ENCODE data around the gene PTPRD. TPM values are rescaled to one million over a fixed set of nuclear protein-coding genes. Genes with fewer than 3 reads are reported as not detected.

Gene PTPRD
- total and polyA plus RNA-seq, 2 donors (not counting 1 experiment from before 2014, with no cell fraction given) = not detected

DNA sequence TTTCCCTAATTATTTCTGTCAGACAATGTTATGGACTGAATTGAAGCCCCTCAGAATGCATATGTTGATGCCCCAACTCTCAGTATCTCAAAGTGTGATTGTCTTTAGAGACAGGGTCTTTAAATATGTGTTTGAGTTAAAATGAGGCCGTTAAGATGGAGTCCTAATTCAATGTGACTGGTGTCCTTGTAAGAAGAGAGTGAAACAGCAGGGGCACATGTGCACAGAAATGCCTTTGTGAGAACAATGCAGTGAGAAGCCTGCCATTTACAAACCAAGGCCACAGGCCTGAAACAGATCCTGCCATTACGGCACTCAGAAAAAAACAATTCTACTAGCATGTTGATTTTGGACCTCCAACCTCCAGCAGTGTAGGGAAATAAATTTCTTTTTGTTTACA, 2330.3 kb downstream of the PTPRD start:
- H3K4me1 ChIP-seq (ENCODE audit: control insufficient read depth in 2 of 2, insufficient read depth in 2 of 2, low read length in 2 of 2) = no peaks in the 10 kb centered on the region
- H3K36me3 ChIP-seq (replicated peaks in 1 of 2; ENCODE audit: control extremely low read depth in 1 of 2, control insufficient read depth in 1 of 2, extremely low read depth in 1 of 2, insufficient read depth in 2 of 2, low read length in 1 of 2) = no peaks in the 10 kb centered on the region
- no peak for DNase-seq
- H3K79me2 ChIP-seq (ENCODE audit: control insufficient read depth, insufficient read depth, low read length) = no peaks in the 10 kb centered on the region
- intact Hi-C loops (cut with micrococcal nuclease) = no loop called here
- no peak for TF ChIP-seq EZH2 (IDR thresholded peaks at IDR 0.05; ENCODE audit: borderline replicate concordance, insufficient read depth, low read depth, low read length, poor library complexity, severe bottlenecking)
- TF ChIP-seq, protein P1, sequence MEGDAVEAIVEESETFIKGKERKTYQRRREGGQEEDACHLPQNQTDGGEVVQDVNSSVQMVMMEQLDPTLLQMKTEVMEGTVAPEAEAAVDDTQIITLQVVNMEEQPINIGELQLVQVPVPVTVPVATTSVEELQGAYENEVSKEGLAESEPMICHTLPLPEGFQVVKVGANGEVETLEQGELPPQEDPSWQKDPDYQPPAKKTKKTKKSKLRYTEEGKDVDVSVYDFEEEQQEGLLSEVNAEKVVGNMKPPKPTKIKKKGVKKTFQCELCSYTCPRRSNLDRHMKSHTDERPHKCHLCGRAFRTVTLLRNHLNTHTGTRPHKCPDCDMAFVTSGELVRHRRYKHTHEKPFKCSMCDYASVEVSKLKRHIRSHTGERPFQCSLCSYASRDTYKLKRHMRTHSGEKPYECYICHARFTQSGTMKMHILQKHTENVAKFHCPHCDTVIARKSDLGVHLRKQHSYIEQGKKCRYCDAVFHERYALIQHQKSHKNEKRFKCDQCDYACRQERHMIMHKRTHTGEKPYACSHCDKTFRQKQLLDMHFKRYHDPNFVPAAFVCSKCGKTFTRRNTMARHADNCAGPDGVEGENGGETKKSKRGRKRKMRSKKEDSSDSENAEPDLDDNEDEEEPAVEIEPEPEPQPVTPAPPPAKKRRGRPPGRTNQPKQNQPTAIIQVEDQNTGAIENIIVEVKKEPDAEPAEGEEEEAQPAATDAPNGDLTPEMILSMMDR (IDR thresholded peaks at IDR 0.05) = no peak
- no peak overlapping the region for H3K4me3 ChIP-seq (ENCODE audit: control extremely low read depth in 1 of 5, extremely low read depth in 1 of 5, insufficient read depth in 1 of 5, low read depth in 2 of 5, low read length in 4 of 5)
- H3K27me3 ChIP-seq (replicated peaks in 1 of 4; ENCODE audit: control extremely low read depth in 1 of 4, control insufficient read depth in 3 of 4, insufficient read depth in 4 of 4, low read length in 3 of 4) = no peaks in the 10 kb centered on the region
- 80% methylated on average over 1 of the region's 2 CpGs for WGBS (ENCODE audit: insufficient coverage)
- no peak for ATAC-seq (ENCODE audit: low read depth)
- Mint-ChIP-seq H3K4me3 (no peak overlapping the region), H3K4me1 (no peaks in the 10 kb centered on the region), H3K27ac (no peak overlapping the region), H3K27me3 (peaks cover 4% of the 10 kb centered on the region), H3K9me3 (ENCODE audit: insufficient read depth) (no peaks in the 10 kb centered on the region)
- no peak overlapping the region for H3K9ac ChIP-seq (ENCODE audit: low read length)
- POLR2A ChIA-PET = no interaction called here
- no peak overlapping the region for H3K4me2 ChIP-seq (replicated peaks; ENCODE audit: low read depth, low read length, poor library complexity, severe bottlenecking)
- no peak overlapping the region for H2AFZ ChIP-seq (ENCODE audit: insufficient read depth, low read depth, low read length, poor library complexity, severe bottlenecking)
- no peaks in the 10 kb centered on the region for H3K9me3 ChIP-seq (ENCODE audit: control extremely low read depth in 1 of 3, control insufficient read depth in 2 of 3, insufficient read depth in 1 of 3, low read length in 2 of 3)
- no peak overlapping the region for H3K27ac ChIP-seq (ENCODE audit: low read length in 2 of 2)
- no peaks in the 10 kb centered on the region for H4K20me1 ChIP-seq (ENCODE audit: control insufficient read depth, insufficient read depth, low read length, poor library complexity, severe bottlenecking)
- CTCF ChIA-PET = no interaction called here

DNA sequence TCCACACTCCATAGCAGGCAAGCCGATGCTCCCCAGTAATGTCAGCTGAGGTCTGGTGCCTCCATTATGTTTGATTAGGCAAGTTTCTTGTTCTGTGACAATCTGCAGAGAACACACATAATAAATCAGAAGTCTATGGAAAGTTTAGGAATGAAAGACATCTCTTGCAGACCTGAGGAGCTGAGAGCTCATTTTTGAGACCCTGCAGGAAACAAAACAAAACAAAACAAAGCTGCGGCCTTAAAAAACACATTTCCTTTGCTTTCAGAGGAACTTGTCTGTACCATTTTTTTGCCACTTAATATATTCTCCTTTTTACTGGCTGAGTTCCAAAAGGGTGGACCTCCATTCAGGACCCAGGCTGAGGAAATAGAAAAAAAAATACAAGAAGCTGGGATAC, 2332.0 kb downstream of the PTPRD start:
- H3K4me3 Mint-ChIP-seq = no peak overlapping the region
- H3K9me3 Mint-ChIP-seq (ENCODE audit: insufficient read depth) = peaks cover 6% of the 10 kb centered on the region
- H3K4me1 Mint-ChIP-seq = no peaks in the 10 kb centered on the region
- H3K27ac ChIP-seq (ENCODE audit: low read length in 2 of 2) = no peak overlapping the region
- WGBS (ENCODE audit: insufficient coverage) = no CpG with 5 or more reads among the region's 2 CpGs
- no peaks in the 10 kb centered on the region for H3K4me1 ChIP-seq (ENCODE audit: control insufficient read depth in 2 of 2, insufficient read depth in 2 of 2, low read length in 2 of 2)
- H3K79me2 ChIP-seq (ENCODE audit: control insufficient read depth, insufficient read depth, low read length) = no peaks in the 10 kb centered on the region
- H3K27me3 ChIP-seq (replicated peaks in 1 of 4; ENCODE audit: control extremely low read depth in 1 of 4, control insufficient read depth in 3 of 4, insufficient read depth in 4 of 4, low read length in 3 of 4) = no peaks in the 10 kb centered on the region
- H3K4me2 ChIP-seq (replicated peaks; ENCODE audit: low read depth, low read length, poor library complexity, severe bottlenecking) = no peak overlapping the region
- TF ChIP-seq, protein P1 (IDR thresholded peaks at IDR 0.05) = no peak
- TF ChIP-seq EZH2 (IDR thresholded peaks at IDR 0.05; ENCODE audit: borderline replicate concordance, insufficient read depth, low read depth, low read length, poor library complexity, severe bottlenecking) = no peak
- no peak overlapping the region for H3K9ac ChIP-seq (ENCODE audit: low read length)
- H4K20me1 ChIP-seq (ENCODE audit: control insufficient read depth, insufficient read depth, low read length, poor library complexity, severe bottlenecking) = no peaks in the 10 kb centered on the region
- H3K27me3 Mint-ChIP-seq = peaks cover 4% of the 10 kb centered on the region
- no peak overlapping the region for H3K4me3 ChIP-seq (ENCODE audit: control extremely low read depth in 1 of 5, extremely low read depth in 1 of 5, insufficient read depth in 1 of 5, low read depth in 2 of 5, low read length in 4 of 5)
- no peaks in the 10 kb centered on the region for H3K36me3 ChIP-seq (replicated peaks in 1 of 2; ENCODE audit: control extremely low read depth in 1 of 2, control insufficient read depth in 1 of 2, extremely low read depth in 1 of 2, insufficient read depth in 2 of 2, low read length in 1 of 2)
- intact Hi-C loops (cut with micrococcal nuclease) = no loop called here
- H3K27ac Mint-ChIP-seq = no peak overlapping the region
- no peak overlapping the region for H2AFZ ChIP-seq (ENCODE audit: insufficient read depth, low read depth, low read length, poor library complexity, severe bottlenecking)
- POLR2A ChIA-PET = no interaction called here
- CTCF ChIA-PET = no interaction called here
- DNase-seq = no peak
- H3K9me3 ChIP-seq (ENCODE audit: control extremely low read depth in 1 of 3, control insufficient read depth in 2 of 3, insufficient read depth in 1 of 3, low read length in 2 of 3) = peaks cover 0 to 1% (median 0%) of the 10 kb centered on the region in 3 donors
- no peak for ATAC-seq (ENCODE audit: low read depth)

Data from B cell (primary cell).